Measurements from ENCODE around the gene HCN2. TPM values are rescaled to one million over a fixed set of nuclear protein-coding genes. Genes with fewer than 3 reads are reported as not detected.

Gene HCN2
- total RNA-seq, 1 donor from 2014 or later: not detected

GRCh38 chr19:571566-571974 is 18.1 kb upstream of the HCN2 start:
- DNase-seq (ENCODE audit: low spot score): no peak

- peak; percentile 99 for DNase-seq (ENCODE audit: low spot score)
Observed at GRCh38 chr19:572140-572742, 17.4 kb upstream of the HCN2 start, which contains the start of gene BSG. TSS of gene BSG (plus strand) at chr19:572596. CDS start at chr19:572635, 39 bp downstream.

DNA sequence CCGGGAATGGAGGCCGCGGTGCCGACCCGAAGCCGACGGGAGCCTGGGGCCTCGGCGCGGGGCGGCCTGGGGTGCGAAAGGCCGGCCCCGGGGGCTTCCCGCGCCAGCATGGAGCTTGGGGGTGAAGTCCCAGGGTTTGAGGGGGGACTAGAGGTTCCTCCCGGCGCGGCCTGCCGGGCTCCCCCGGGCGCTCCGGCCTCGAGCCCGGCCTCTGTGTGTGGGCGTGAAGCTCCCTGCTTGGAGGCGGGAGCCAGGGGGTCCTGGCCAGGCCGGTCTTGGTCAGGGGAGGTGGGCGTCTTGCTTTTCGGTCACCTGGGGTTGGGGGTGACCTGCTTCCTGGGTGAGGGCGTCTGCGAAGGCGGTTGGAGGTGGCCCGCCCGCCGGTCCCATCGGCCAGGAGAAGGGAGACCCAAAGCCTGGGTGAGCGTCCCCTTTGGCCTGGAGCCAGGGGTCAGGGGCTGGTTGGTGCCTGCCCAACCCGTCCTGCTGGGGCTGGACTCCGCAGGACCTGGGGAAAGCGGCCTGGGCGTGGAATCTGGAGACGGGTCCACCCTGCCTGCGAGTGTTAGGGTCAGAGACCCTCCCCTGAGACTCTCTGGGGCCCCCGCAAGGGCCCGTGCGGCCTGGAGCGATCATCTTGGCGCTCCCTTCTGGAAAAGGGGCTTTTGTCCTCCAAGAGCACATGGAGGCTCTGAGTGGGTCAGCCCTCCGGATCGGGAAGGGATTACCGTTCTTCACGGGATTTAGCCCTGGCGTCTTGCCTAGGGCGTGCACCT is 16.8 kb upstream of the HCN2 start:
- peak; percentile 65 for DNase-seq (ENCODE audit: low spot score)

- DNase-seq (ENCODE audit: low spot score): no peak
Observed at GRCh38 chr19:573519-573825, 16.2 kb upstream of the HCN2 start.

DNA sequence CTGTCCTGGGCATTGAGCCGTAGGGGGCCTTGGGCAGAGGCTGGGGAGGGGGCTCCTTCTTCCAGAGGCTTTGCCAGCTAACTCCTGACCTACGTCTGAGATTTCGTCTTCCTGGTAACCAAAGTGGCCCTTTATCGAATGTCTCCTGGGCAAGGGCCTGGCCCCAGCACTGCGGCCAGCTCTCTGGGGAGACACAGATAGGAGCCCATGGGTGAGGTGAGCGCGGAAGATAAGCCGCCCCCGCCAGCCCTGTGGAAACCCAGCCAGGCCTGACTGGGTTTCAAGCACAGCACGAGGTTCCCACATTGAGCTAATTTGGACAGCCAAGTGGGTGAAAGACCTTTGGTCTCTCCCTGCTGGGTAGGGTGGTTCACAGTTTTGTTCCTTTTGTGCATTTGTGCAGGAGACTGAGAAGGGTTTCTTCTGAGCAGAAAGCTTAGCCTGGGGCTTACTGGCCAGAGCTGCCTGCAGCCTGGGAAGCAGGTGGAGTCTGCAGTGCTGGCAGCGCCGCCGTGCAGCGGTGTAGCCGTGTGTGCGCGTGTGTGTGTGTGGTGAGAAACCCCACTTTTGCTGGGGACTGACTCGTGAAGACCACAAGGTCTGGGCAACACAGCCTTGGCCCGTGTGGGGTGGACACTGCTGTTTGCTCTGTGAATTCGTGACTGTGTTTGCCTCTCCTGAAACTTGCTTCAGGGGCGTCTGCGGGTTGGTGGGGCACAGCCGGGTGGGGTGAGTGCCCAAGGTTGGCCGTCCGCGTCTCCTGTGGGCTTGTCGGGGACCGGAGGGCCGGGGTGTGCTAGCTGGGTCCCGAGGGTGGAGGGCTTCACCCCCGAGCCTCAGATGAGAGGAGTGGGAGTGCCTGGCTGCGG is 14.8 kb upstream of the HCN2 start:
- DNase-seq (ENCODE audit: low spot score): no peak

- no peak for DNase-seq (ENCODE audit: low spot score)
Observed at GRCh38 chr19:575527-576506, 13.9 kb upstream of the HCN2 start.

DNA sequence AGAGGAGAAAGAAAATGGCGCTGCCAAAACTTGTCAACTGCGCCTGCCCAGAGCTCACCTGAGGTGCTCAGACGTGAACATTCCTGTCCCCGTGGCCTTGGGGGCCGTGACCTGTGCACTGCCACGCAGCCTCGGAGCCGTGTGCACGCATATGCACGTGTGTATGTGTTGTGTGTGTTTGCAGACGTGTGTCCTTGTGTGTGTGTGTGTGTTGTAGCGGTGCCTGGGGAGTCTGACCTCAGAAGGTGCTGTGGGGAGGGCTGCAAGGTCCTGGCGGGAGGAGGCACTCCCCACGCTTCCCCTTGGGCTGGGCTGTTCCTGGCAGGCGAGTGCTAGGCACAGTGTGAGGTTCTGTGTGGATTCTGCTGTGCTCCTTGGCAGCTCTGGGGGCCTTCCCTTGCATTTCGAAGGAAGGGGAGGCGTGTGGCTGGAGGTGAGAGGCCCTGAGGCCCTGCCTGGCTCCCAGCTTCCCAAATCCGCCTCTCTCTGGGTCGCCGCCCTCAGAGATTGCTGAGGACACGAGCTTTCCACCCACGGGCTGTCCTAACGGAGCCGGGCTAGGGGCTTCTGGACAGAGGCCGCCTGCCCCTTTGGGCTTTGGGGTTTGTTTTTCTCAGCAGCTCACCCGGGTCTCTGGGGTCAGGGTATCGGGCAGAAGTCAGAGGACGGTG is 12.8 kb upstream of the HCN2 start:
- no peak for DNase-seq (ENCODE audit: low spot score)

GRCh38 chr19:577439-578392 is 12.0 kb upstream of the HCN2 start:
- DNase-seq (ENCODE audit: low spot score): no peak

DNA sequence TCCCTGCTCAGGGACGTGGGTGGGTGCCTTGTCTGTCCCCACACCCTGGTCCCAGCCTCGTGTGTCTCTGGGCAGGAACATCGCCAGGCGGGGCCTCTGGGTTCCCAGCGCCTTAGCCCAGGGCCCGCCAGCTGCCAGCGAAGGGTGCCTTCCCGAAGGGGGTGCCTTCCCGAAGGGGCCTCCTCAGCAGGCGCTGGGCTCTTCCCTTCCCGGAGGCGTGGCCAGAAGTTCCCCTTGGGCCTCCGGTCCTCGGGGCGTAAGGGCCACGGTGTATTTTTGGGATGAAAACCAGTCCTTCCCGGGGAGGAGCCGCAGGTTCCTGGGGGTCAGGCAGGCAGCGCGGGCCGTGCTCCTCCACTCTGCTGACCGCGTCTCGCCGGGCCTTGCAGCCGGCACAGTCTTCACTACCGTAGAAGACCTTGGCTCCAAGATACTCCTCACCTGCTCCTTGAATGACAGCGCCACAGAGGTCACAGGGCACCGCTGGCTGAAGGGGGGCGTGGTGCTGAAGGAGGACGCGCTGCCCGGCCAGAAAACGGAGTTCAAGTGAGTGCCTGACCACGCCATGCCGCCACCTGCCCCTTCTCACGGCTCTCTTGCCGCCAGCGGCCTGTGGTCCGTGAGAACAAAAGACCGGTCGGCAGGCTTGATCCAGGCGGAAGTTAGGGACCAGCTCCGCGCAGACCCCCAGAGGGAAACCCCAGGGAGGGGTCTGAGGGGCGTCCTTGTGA is 10.4 kb upstream of the HCN2 start:
- DNase-seq (ENCODE audit: low spot score): no peak

DNA sequence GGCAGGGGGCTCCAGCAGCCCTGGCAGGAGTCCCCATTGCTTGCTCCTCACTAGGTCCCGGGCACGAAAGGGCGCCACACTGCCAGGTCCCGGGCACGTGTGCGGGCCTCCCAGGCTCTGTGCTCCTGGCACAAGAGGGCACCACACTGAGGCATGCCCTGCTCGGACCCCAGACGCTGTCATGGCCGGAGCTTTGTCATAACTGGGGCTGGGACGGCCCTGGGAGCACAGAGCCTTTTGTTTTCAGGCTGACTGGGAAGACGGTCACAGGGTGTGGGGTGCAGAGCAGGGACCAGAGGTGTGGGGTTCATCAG is 9.9 kb upstream of the HCN2 start:
- no peak for DNase-seq (ENCODE audit: low spot score)

- no peak for DNase-seq (ENCODE audit: low spot score)
Observed at GRCh38 chr19:580274-580835, 9.3 kb upstream of the HCN2 start.

GRCh38 chr19:581399-582111 is 8.1 kb upstream of the HCN2 start:
- DNase-seq (ENCODE audit: low spot score): no peak

DNA sequence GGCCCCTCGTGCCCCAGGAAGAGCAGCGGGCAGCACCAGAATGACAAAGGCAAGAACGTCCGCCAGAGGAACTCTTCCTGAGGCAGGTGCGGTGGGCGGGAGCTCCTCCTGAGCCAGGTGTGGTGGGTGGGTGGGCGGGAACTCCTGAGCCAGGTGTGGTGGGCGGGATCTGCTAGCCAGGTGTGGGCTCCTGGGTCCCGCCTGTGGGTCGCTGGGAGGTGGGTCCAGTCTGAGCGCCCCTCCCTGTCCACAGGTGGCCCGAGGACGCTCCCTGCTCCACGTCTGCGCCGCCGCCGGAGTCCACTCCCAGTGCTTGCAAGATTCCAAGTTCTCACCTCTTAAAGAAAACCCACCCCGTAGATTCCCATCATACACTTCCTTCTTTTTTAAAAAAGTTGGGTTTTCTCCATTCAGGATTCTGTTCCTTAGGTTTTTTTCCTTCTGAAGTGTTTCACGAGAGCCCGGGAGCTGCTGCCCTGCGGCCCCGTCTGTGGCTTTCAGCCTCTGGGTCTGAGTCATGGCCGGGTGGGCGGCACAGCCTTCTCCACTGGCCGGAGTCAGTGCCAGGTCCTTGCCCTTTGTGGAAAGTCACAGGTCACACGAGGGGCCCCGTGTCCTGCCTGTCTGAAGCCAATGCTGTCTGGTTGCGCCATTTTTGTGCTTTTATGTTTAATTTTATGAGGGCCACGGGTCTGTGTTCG is 7.0 kb upstream of the HCN2 start:
- no peak for DNase-seq (ENCODE audit: low spot score)

- no peak for DNase-seq (ENCODE audit: low spot score)
Observed at GRCh38 chr19:583198-583967, 6.3 kb upstream of the HCN2 start.

DNA sequence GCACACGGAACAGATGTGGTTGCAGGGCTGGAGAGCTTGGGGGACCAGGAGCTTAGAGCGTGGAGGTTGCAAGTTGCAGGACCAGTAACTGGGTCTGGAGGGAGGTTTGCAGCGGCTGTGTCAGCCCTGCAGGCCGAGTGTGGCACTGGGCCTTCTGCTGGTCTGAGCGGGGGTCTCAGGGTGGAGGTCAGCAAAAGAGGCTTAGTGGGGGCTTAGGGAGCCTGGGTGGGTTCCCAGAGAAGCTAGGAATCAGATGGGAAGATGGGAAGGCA is 5.8 kb upstream of the HCN2 start:
- no peak for DNase-seq (ENCODE audit: low spot score)

DNA sequence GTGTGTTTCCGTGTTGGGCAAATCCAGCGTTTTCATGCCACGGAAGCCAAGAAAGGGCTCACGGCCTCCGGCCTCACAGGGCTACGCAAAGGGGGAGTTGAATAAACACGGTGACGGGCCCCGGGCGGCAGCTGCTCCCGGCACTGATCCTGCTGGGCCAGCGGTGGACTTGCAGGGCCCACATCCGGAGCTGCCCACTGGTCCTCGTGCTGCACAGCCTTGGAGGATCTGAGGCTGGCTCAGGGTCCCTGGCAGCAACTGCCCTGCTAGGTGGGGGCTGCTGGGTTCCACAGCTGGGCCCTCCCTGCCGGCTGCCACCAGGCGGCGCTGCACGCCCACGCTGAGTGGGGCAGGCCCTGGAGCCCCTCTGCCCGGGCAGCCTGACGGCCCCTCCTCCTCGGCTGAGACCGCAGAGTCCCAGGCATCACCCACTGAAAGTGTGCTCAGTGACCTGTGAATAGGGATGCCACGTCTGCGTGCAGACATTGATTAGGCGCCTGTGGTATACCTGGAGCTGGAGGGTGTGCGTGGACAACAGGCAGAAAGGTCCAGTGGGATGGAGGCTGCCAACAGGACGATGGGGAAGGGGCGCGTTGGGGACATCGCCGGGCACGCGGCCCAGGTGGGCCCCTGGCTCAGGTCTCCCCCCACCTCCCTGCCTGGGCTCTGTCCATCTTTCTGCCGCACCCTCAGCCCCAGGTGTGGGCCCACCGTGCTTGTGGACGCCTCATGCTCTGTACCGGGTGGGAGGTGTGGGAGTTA is 5.3 kb upstream of the HCN2 start:
- DNase-seq (ENCODE audit: low spot score): no peak

Measured in ureter (tissue), 1 donor.